Measurements from ENCODE around the gene ST7.

The ST7 gene

GRCh38 chr7:117157241-117158209 is 204.2 kb downstream of the ST7 start:
- peak; percentile 37 for DNase-seq (ENCODE audit: low spot score)

GRCh38 chr7:117158941-117159697 is 205.8 kb downstream of the ST7 start:
- no peak for DNase-seq (ENCODE audit: low spot score)

GRCh38 chr7:117163101-117163500 is 209.8 kb downstream of the ST7 start:
- no peak for DNase-seq (ENCODE audit: low spot score)

GRCh38 chr7:117164620-117165019 is 211.3 kb downstream of the ST7 start:
- no peak for DNase-seq (ENCODE audit: low spot score)

- no peak for DNase-seq (ENCODE audit: low spot score)
These were observed 212.4 kb downstream of the ST7 start for GRCh38 chr7:117165656-117166055.

GRCh38 chr7:117169907-117170306 is 216.6 kb downstream of the ST7 start:
- peak; percentile 45 for DNase-seq (ENCODE audit: low spot score)

GRCh38 chr7:117171106-117171505 is 217.8 kb downstream of the ST7 start:
- DNase-seq (ENCODE audit: low spot score): no peak

GRCh38 chr7:117172283-117172682 is 219.0 kb downstream of the ST7 start:
- DNase-seq (ENCODE audit: low spot score): no peak

GRCh38 chr7:117173035-117173770 is 219.9 kb downstream of the ST7 start:
- no peak for DNase-seq (ENCODE audit: low spot score)

GRCh38 chr7:117176206-117176605 is 222.9 kb downstream of the ST7 start:
- no peak for DNase-seq (ENCODE audit: low spot score)

GRCh38 chr7:117178600-117178999 is 225.3 kb downstream of the ST7 start:
- DNase-seq (ENCODE audit: low spot score): no peak

GRCh38 chr7:117179701-117180100 is 226.4 kb downstream of the ST7 start:
- DNase-seq (ENCODE audit: low spot score): no peak

- DNase-seq (ENCODE audit: low spot score): no peak
These were observed 230.4 kb downstream of the ST7 start for GRCh38 chr7:117183729-117184128.

- no peak for DNase-seq (ENCODE audit: low spot score)
These were observed 231.1 kb downstream of the ST7 start for GRCh38 chr7:117184367-117184766.

- DNase-seq (ENCODE audit: low spot score): no peak
These were observed 231.8 kb downstream of the ST7 start for GRCh38 chr7:117185124-117185523.

- DNase-seq (ENCODE audit: low spot score): no peak
These were observed 233.1 kb downstream of the ST7 start for GRCh38 chr7:117186218-117187010.

- DNase-seq (ENCODE audit: low spot score): no peak
These were observed 235.1 kb downstream of the ST7 start for GRCh38 chr7:117188376-117188775.

- DNase-seq (ENCODE audit: low spot score): no peak
These were observed 235.8 kb downstream of the ST7 start for GRCh38 chr7:117188949-117189592.

- DNase-seq (ENCODE audit: low spot score): no peak
These were observed 236.8 kb downstream of the ST7 start for GRCh38 chr7:117190104-117190503.

GRCh38 chr7:117190746-117191435 is 237.6 kb downstream of the ST7 start:
- no peak for DNase-seq (ENCODE audit: low spot score)

Measured in LoVo (cell line).